A549 (cell line): Measurements from ENCODE around the gene CRTC3. TPM values are rescaled to one million over a fixed set of nuclear protein-coding genes. Genes with fewer than 3 reads are reported as not detected.

Experiments used
- ATAC-seq, 2 experiments: fragments of 200-7000 bp in 1 of 2; fragments of >200 bp in 1 of 2; cut with Nextera tagmentation in 1 of 2; cut with Tn5 transposase in 1 of 2; 3 replicates each; pipeline versions ENCODE4 v1.8.0 to v1.9.1; 2018 to 2020; ENCODE audit warnings: mild to moderate bottlenecking in 1 of 2, moderate library complexity in 1 of 2
- CTCF ChIA-PET: fragments of 300-600 bp; sonication (Branson Sonifier 250); formaldehyde crosslinking; extraction: SDS; loops from one replicate; lab custom pipeline; 2021; ENCODE audit warnings: antibody characterized with exemption, inconsistent platforms; lab: Yijun Ruan, JAX
- POLR2A ChIA-PET: fragments of 350-600 bp; formaldehyde crosslinking; extraction: SDS; loops from one replicate; lab custom pipeline; 2021; ENCODE audit warnings: antibody characterized with exemption, inconsistent platforms; lab: Yijun Ruan, JAX
- DNase-seq, 2 experiments: peaks; one replicate each; pipeline versions ENCODE4 v3.0.0 to v3.0.0-alpha.2; 2011 to 2016; ENCODE audit warnings: low read depth in 1 of 2, low spot score in 1 of 2
- FAIRE-seq: peaks from 2 replicates; lab custom pipeline; 2011; peaks lifted over from hg19 to GRCh38; lab: Jason Lieb, UNC
- H3K27ac ChIP-seq, 2 experiments: fragments of >200 bp; sonication (Bioruptor Twin); formaldehyde crosslinking; 3 replicates each; pipeline ENCODE4 v1.5.1; 2016 to 2017
- H3K4me1 ChIP-seq: fragments of >200 bp; sonication (Bioruptor Twin); formaldehyde crosslinking; 3 replicates; pipeline ENCODE4 v1.6.1; 2016
- H3K4me2 ChIP-seq: fragments of >200 bp; sonication (Bioruptor Twin); formaldehyde crosslinking; 3 replicates; pipeline ENCODE4 v1.6.1; 2016
- H3K4me3 ChIP-seq: fragments of >200 bp; sonication (Bioruptor Twin); formaldehyde crosslinking; 3 replicates; pipeline ENCODE4 v1.5.1; 2016
- H3K9me3 ChIP-seq: fragments of >200 bp; sonication (Bioruptor Twin); formaldehyde crosslinking; 3 replicates; pipeline ENCODE4 v1.6.1; 2016
- BCL3 ChIP-seq: fragments of >200 bp; sonication (Bioruptor Twin); formaldehyde crosslinking; IDR thresholded peaks from 3 replicates; pipeline ENCODE4 v1.6.1; 2016
- BHLHE40 ChIP-seq: IDR thresholded peaks from 2 replicates; pipeline ENCODE4 v1.6.1; 2012; ENCODE audit warnings: low read depth, low read length, inconsistent platforms
- CBX8 ChIP-seq: fragments of 200-600 bp; sonication (generic); IDR thresholded peaks from 2 replicates; pipeline ENCODE4 v1.6.1; 2016
- CHD2 ChIP-seq: fragments of 150-350 bp; IDR thresholded peaks from 2 replicates; pipeline ENCODE4 v1.6.1; 2014; ENCODE audit warnings: low read length; ENCODE audit not compliant: partially characterized antibody
- EP300 ChIP-seq, 2 experiments: fragments of >200 bp; sonication (Bioruptor Twin); formaldehyde crosslinking; IDR thresholded peaks; 2 replicates in 1 of 2; 3 replicates in 1 of 2; pipeline ENCODE4 v1.6.1; 2016 to 2017
- ESRRA ChIP-seq: fragments of 150-350 bp; IDR thresholded peaks from 2 replicates; pipeline ENCODE4 v1.6.1; 2014; ENCODE audit warnings: mild to moderate bottlenecking, low read length, borderline replicate concordance
- FOSB ChIP-seq: fragments of 250-450 bp; sonication (Bioruptor Pico); IDR thresholded peaks from 2 replicates; pipeline ENCODE4 v1.5.0; 2020; ENCODE audit warnings: mild to moderate bottlenecking, moderate library complexity
- HEYL ChIP-seq: fragments of 250-450 bp; sonication (Bioruptor Pico); IDR thresholded peaks from 2 replicates; pipeline ENCODE4 v1.8.0; 2021; ENCODE audit warnings: mild to moderate bottlenecking, moderate library complexity
- HMGXB4 ChIP-seq: fragments of 250-450 bp; sonication (Bioruptor Pico); IDR thresholded peaks from 2 replicates; pipeline ENCODE4 v1.5.0; 2021; ENCODE audit warnings: mild to moderate bottlenecking, moderate library complexity, borderline replicate concordance
- HOXA7 ChIP-seq: fragments of 250-450 bp; sonication (Bioruptor Pico); IDR thresholded peaks from 2 replicates; pipeline ENCODE4 v1.5.0; 2020; ENCODE audit warnings: mild to moderate bottlenecking, moderate library complexity
- HOXB5 ChIP-seq: fragments of 250-450 bp; sonication (Bioruptor Pico); IDR thresholded peaks from 2 replicates; pipeline ENCODE4 v1.5.0; 2020; ENCODE audit warnings: mild to moderate bottlenecking, moderate library complexity
- JUN ChIP-seq, 2 experiments: fragments of >200 bp; sonication (Bioruptor Twin); formaldehyde crosslinking; IDR thresholded peaks; 2 replicates in 1 of 2; 3 replicates in 1 of 2; pipeline ENCODE4 v1.6.1; 2016 to 2017
- JUNB ChIP-seq: fragments of >200 bp; sonication (Bioruptor Twin); formaldehyde crosslinking; IDR thresholded peaks from 2 replicates; pipeline ENCODE4 v1.6.1; 2016
- MAZ ChIP-seq: fragments of 150-350 bp; IDR thresholded peaks from 2 replicates; pipeline ENCODE4 v1.6.1; 2014; ENCODE audit warnings: antibody characterized with exemption, low read depth, low read length, borderline replicate concordance
- NPAS2 ChIP-seq: fragments of 250-450 bp; sonication (Bioruptor Pico); IDR thresholded peaks from 2 replicates; pipeline ENCODE4 v1.8.0; 2022; ENCODE audit warnings: mild to moderate bottlenecking, moderate library complexity, borderline replicate concordance
- NR3C1 ChIP-seq: fragments of >200 bp; sonication (Bioruptor Twin); formaldehyde crosslinking; IDR thresholded peaks from 3 replicates; pipeline ENCODE4 v1.6.1; 2017
- PHF8 ChIP-seq: fragments of 200-600 bp; sonication (generic); IDR thresholded peaks from 2 replicates; pipeline ENCODE4 v1.6.1; 2016; ENCODE audit warnings: low read depth, mild to moderate bottlenecking, antibody characterized with exemption, moderate library complexity, borderline replicate concordance
- POLR2A ChIP-seq: IDR thresholded peaks from 2 replicates; pipeline ENCODE4 v1.6.1; 2012; ENCODE audit warnings: mild to moderate bottlenecking, low read length
- RCOR1 ChIP-seq: fragments of 150-350 bp; IDR thresholded peaks from 2 replicates; pipeline ENCODE4 v1.6.1; 2014; ENCODE audit warnings: antibody characterized with exemption, low read length, low read depth
- RFX5 ChIP-seq: fragments of 450-650 bp; IDR thresholded peaks from 2 replicates; pipeline ENCODE4 v1.7.1; 2014; ENCODE audit warnings: antibody characterized with exemption, mild to moderate bottlenecking, moderate library complexity
- ZFP36 ChIP-seq: fragments of 450-650 bp; IDR thresholded peaks from 2 replicates; pipeline ENCODE4 v1.6.1; 2014; ENCODE audit warnings: borderline replicate concordance; ENCODE audit not compliant: partially characterized antibody
- ZSCAN20 ChIP-seq: fragments of 250-450 bp; sonication (Bioruptor Pico); IDR thresholded peaks from 2 replicates; pipeline ENCODE4 v1.8.0; 2022; ENCODE audit warnings: mild to moderate bottlenecking, moderate library complexity
- WGBS: methylation state at CpG from one replicate; pipeline ENCODE4 v1.1.6; 2017; ENCODE audit errors: missing lambda C conversion rate; 5-methylcytosine and 5-hydroxymethylcytosine counted together
- polyA plus RNA-seq, 4 experiments: library from polyadenylated mRNA; depleted of rRNA in 3 of 4; stranded (reverse); fragments of >200 nt; fragmentation: RNase III in 1 of 4; extraction: RNeasy Plus Mini Kit Qiagen cat#74134 plus additional on column Dnase treatment in 1 of 4; gene quantifications; 2 replicates in 3 of 4; 3 replicates in 1 of 4; pipeline ENCODE4 v1.2.3, GENCODE V29; 2011 to 2017
- TF ChIP-seq, protein P1 (sequence below): fragments of >200 bp; sonication (Bioruptor Twin); formaldehyde crosslinking; IDR thresholded peaks from 2 replicates; pipeline ENCODE4 v1.6.1; 2016

The CRTC3 gene
- polyA plus RNA-seq, 2 of the 4 experiments (the other 2 are of a cell fraction), result 17.5 to 30.5 TPM

DNA sequence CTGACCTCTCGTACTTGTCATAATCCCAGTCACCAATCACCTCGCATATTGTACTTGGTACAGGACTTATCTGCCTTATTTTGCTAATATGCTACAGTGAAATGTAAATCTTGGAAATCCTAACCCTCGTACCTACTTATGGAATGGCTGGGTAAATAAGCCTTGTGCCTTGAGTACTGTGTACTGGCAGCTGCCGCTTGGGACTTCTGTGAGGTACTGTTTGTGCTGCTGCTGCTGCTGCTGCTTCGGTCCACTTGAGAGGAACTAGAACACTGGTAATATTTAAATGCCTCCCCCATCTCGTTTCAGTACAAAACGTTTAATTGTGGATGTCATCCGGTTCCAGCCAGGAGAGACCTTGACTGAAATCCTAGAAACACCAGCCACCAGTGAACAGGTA, 42.5 kb upstream of the CRTC3 start (continued):
- TF ChIP-seq HMGXB4 (CRISPR knock-in tag) (no peak), ZFP36 (no peak), BHLHE40 (no peak), FOSB (CRISPR knock-in tag) (no peak), HOXB5 (no peak)
- TF ChIP-seq, all 56 proteins: peak for 0

GRCh38 chr15:90489514-90489913, 40.2 kb upstream of the CRTC3 start:
- no peak overlapping the region for H3K4me3 ChIP-seq
- H3K4me2 ChIP-seq, result no peak overlapping the region
- ChIA-PET POLR2A (no interaction called here), CTCF (interaction anchor here (0.7 to 20.3 kb wide), 8 partner anchors 7 to 397 kb away, joined by 3 to 412 read pairs (median 4); no protein-coding TSS in a partner anchor)
- 0 out of 3 replicates have a peak, but pooled peaks cover 3% of the 10 kb centered on the region for H3K4me1 ChIP-seq
- WGBS, result 83% methylated on average over 1 of the region's 1 CpG
- FAIRE-seq (no peak), ATAC-seq (no peak; a peak in 1 of 6 replicates), DNase-seq (no peak)
- H3K9me3 ChIP-seq, result no peaks in the 10 kb centered on the region
- no peak for TF ChIP-seq POLR2A
- no peak for TF ChIP-seq MAZ
- no peak for TF ChIP-seq CBX8
- TF ChIP-seq ESRRA, result no peak
- no peak for TF ChIP-seq RCOR1
- H3K27ac ChIP-seq, result 0 out of 6 replicates have a peak overlapping the region, but pooled peaks of 1 of the 2 experiments have one; percentile 22

- no peak overlapping the region for H3K4me2 ChIP-seq
- H3K4me3 ChIP-seq, result no peak overlapping the region
- WGBS, result 53% methylated on average over 2 of the region's 2 CpGs
- no peaks in the 10 kb centered on the region for H3K9me3 ChIP-seq
- FAIRE-seq, result no peak
- H3K4me1 ChIP-seq, result 0 out of 3 replicates have a peak, but pooled peaks cover 3% of the 10 kb centered on the region
- H3K27ac ChIP-seq, result no peak overlapping the region
- DNase-seq, result no peak
- CTCF ChIA-PET, result interaction anchor here (0.6 to 20.3 kb wide), 9 partner anchors 8 to 396 kb away, joined by 3 to 412 read pairs (median 4); no protein-coding TSS in a partner anchor
- ATAC-seq, result no peak; a peak in 1 of 6 replicates
- TF ChIP-seq HMGXB4 (CRISPR knock-in tag) (no peak), HOXB5 (no peak), CHD2 (no peak)
- TF ChIP-seq, all 56 proteins: peak for 0
- POLR2A ChIA-PET, result no interaction called here
Observed at GRCh38 chr15:90489944-90490343, 39.8 kb upstream of the CRTC3 start.

DNA sequence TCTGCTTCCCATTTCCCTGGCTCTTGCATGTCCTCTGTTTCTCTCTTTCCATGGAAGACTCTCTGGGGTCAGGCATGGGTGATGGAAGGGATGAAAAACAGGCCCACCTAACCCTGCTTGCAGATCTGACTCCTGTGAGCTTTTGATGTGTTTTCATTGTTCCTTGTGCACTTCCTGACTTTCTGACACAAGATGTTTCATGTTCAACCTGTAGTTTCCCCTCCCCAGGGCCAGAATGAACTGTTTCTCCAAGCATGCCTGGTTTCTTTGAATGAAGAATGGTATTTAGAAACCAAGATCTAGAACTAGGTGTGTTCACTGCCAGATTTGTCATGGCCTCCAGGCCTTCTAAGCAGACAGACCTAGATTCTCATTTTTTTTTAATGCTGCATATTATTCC, 36.1 kb upstream of the CRTC3 start:
- ChIA-PET CTCF (interaction anchor here (0.6 to 20.3 kb wide), 3 partner anchors 12 to 175 kb away, joined by 3 to 412 read pairs (median 54); no protein-coding TSS in a partner anchor), POLR2A (no interaction called here)
- TF ChIP-seq ZSCAN20 (CRISPR knock-in tag) (no peak), MAZ (no peak), JUNB (no peak), JUN (IDR thresholded peaks at IDR 0.05) (no peak), RFX5 (no peak), BHLHE40 (no peak), HOXA7 (CRISPR knock-in tag) (no peak), PHF8 (no peak), BCL3 (no peak), HEYL (CRISPR knock-in tag) (no peak), NPAS2 (CRISPR knock-in tag) (no peak), EP300 (IDR thresholded peaks at IDR 0.05) (no peak), ZFP36 (no peak), NR3C1 (no peak)
- TF ChIP-seq, protein P1, sequence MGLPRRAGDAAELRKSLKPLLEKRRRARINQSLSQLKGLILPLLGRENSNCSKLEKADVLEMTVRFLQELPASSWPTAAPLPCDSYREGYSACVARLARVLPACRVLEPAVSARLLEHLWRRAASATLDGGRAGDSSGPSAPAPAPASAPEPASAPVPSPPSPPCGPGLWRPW, result no peak
- Histone ChIP-seq H3K27ac (no peak overlapping the region), H3K4me2 (no peak overlapping the region), H3K4me3 (no peak overlapping the region), H3K9me3 (no peaks in the 10 kb centered on the region), H3K4me1 (0 out of 3 replicates have a peak, but pooled peaks cover 3% of the 10 kb centered on the region)
- ATAC-seq (no peak), FAIRE-seq (no peak), DNase-seq (no peak)
